K562 (cell line): Measurements from ENCODE around the gene CFAP20. TPM values are rescaled to one million over a fixed set of nuclear protein-coding genes. Genes with fewer than 3 reads are reported as not detected.

ENCODE experiments used
- ARID4B ChIP-seq: sonication (generic); formaldehyde crosslinking; IDR thresholded peaks from 2 replicates; pipeline ENCODE4 v1.8.0; 2022; ENCODE audit warnings: mild to moderate bottlenecking, missing genetic modification reagents
- C11orf30 ChIP-seq: fragments of 450-650 bp; IDR thresholded peaks from 2 replicates; pipeline ENCODE4 v1.6.1; 2016; ENCODE audit warnings: low read depth, mild to moderate bottlenecking
- CHD2 ChIP-seq: IDR thresholded peaks from 2 replicates; pipeline ENCODE4 v1.6.1; 2011; ENCODE audit warnings: low read depth, low read length
- COPS2 ChIP-seq: fragments of 450-650 bp; conservative IDR thresholded peaks from 2 replicates; pipeline ENCODE4 v1.6.1; 2016; ENCODE audit warnings: mild to moderate bottlenecking, moderate library complexity
- FOXA1 ChIP-seq: fragments of 450-650 bp; IDR thresholded peaks from 2 replicates; pipeline ENCODE4 v1.6.1; 2016; ENCODE audit warnings: mild to moderate bottlenecking, borderline replicate concordance
- HEY1 ChIP-seq: fragments of 250-450 bp; sonication (Bioruptor Pico); IDR thresholded peaks from 2 replicates; pipeline ENCODE4 v1.5.0; 2020; ENCODE audit warnings: mild to moderate bottlenecking, moderate library complexity, borderline replicate concordance
- IRF9 ChIP-seq: fragments of 450-650 bp; IDR thresholded peaks from 2 replicates; pipeline ENCODE4 v1.6.1; 2016; ENCODE audit warnings: missing biosample characterization, missing genetic modification characterization
- MBD2 ChIP-seq: sonication (generic); IDR thresholded peaks from 2 replicates; pipeline ENCODE4 v1.6.1; 2016; ENCODE audit warnings: low read depth, borderline replicate concordance
- MTA1 ChIP-seq: fragments of 450-650 bp; IDR thresholded peaks from 2 replicates; pipeline ENCODE4 v1.6.1; 2017; ENCODE audit warnings: borderline replicate concordance
- MXI1 ChIP-seq: IDR thresholded peaks from 2 replicates; pipeline ENCODE4 v1.6.1; 2011; ENCODE audit warnings: low read depth, mild to moderate bottlenecking, improper control_type of control experiment, low read length
- NFE2L1 ChIP-seq: fragments of 450-650 bp; IDR thresholded peaks from 2 replicates; pipeline ENCODE4 v1.6.1; 2016; ENCODE audit warnings: missing genetic modification characterization, low read depth, mild to moderate bottlenecking, missing compliant biosample characterization, moderate library complexity, borderline replicate concordance
- NFIC ChIP-seq: fragments of 450-650 bp; IDR thresholded peaks from 2 replicates; pipeline ENCODE4 v1.6.1; 2017; ENCODE audit warnings: mild to moderate bottlenecking, inconsistent platforms
- POLR2AphosphoS5 ChIP-seq: IDR thresholded peaks from 2 replicates; pipeline ENCODE4 v1.6.1; 2011; ENCODE audit warnings: mild to moderate bottlenecking, low read depth, low read length, moderate library complexity; ENCODE audit not compliant: control insufficient read depth, insufficient read depth
- POLR3G ChIP-seq: IDR thresholded peaks from 2 replicates; pipeline ENCODE4 v1.6.1; 2011; ENCODE audit not compliant: insufficient read length, insufficient replicate concordance; ENCODE audit errors: extremely low read depth
- TAL1 ChIP-seq: fragments of 450-650 bp; IDR thresholded peaks from 2 replicates; pipeline ENCODE4 v1.6.1; 2016; ENCODE audit warnings: mild to moderate bottlenecking
- TEAD4 ChIP-seq, 2 experiments: sonication (generic) in 1 of 2; formaldehyde crosslinking in 1 of 2; IDR thresholded peaks; 2 replicates each; pipeline versions ENCODE4 v1.6.1 to v1.8.0; 2012 to 2022; ENCODE audit warnings: borderline replicate concordance in 1 of 2, inconsistent platforms in 1 of 2, low read length in 1 of 2, mild to moderate bottlenecking in 1 of 2, missing genetic modification reagents in 1 of 2
- THRAP3 ChIP-seq: fragments of 450-650 bp; IDR thresholded peaks from 2 replicates; pipeline ENCODE4 v1.6.1; 2016; ENCODE audit warnings: mild to moderate bottlenecking, inconsistent platforms, borderline replicate concordance
- ZNF184 ChIP-seq: sonication (generic); formaldehyde crosslinking; IDR thresholded peaks from 2 replicates; pipeline ENCODE4 v1.5.0; 2020; ENCODE audit warnings: missing genetic modification reagents
- ZNF263 ChIP-seq: sonication (generic); formaldehyde crosslinking; IDR thresholded peaks from 2 replicates; pipeline ENCODE4 v1.8.0; 2022; ENCODE audit warnings: mild to moderate bottlenecking, missing genetic modification reagents, borderline replicate concordance
- ZNF316 ChIP-seq: fragments of 450-650 bp; IDR thresholded peaks from 2 replicates; pipeline ENCODE4 v1.6.1; 2016
- polyA plus RNA-seq, 8 experiments: library from polyadenylated mRNA; depleted of rRNA in 4 of 8; stranded (reverse) in 5 of 8; unstranded in 3 of 8; fragments of >200 nt; fragmentation: Nextera tagmentation in 2 of 8; fragmentation: Illumina TruSeq in 1 of 8; extraction: Ambion mirVana in 2 of 8; extraction: Trizol in 1 of 8; gene quantifications; 2 replicates each; pipeline versions ENCODE4 v1.2.1 to v1.2.3, GENCODE V29; 2011 to 2014; ENCODE audit warnings: inconsistent platforms in 1 of 8, missing spikeins in 1 of 8
- total RNA-seq, 7 experiments: library from RNA; depleted of rRNA in 6 of 7; stranded (reverse); fragments of >200 nt in 6 of 7; fragmentation: Illumina TruSeq in 2 of 7; extraction: Trizol in 2 of 7; gene quantifications; 2 replicates each; pipeline versions ENCODE4 v1.2.1 to v1.2.3, GENCODE V29; 2011 to 2021; ENCODE audit warnings: low replicate concordance in 1 of 7
- TF ChIP-seq, protein P1 (sequence below): IDR thresholded peaks from 2 replicates; pipeline ENCODE4 v1.6.1; 2011; ENCODE audit warnings: borderline replicate concordance, low read depth, mild to moderate bottlenecking, moderate library complexity, low read length; ENCODE audit not compliant: insufficient read depth, poor library complexity, severe bottlenecking

CFAP20 gene
- total and polyA plus RNA-seq, 9 of the 15 experiments (the other 6 are each of a cell fraction or from before 2014, with no cell fraction given) = 20.5 to 90.5 (median 75.3) TPM

DNA sequence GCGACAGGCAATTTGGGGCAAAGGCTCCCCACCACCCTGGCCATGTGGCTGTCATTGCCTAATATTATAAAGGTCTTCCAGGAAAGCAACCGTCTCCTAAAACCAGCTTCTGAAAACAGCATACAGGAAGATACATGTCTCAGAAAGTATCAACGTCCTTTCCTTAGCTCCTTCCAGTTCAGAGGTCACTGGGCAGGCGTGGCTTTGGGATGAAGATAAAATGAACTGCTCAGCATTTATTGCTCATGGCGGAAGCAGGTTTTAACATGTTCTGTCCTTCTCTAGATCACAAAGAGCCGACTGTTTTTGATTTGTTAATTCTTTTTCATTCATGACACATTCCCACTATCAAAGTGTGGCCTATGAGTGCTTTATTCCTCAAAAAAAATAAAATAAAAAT lies 8.0 kb downstream of the CFAP20 start (continued):
- TF ChIP-seq FOXA1 (no peak), THRAP3 (no peak), NFE2L1 (tag) (no peak), ARID4B (CRISPR knock-in tag) (no peak), POLR2AphosphoS5 (peak; percentile 38; the same call in 1 of the 2 replicates), COPS2 (no peak), CHD2 (no peak), TEAD4 (IDR thresholded peaks at IDR 0.05; ENCODE audit: low read length) (peak; percentile 29; the same call in 1 of the 2 replicates), TEAD4 (CRISPR knock-in tag; IDR thresholded peaks at IDR 0.05; ENCODE audit: borderline replicate concordance) (no peak), NFIC (peak; percentile 20; the same call in 1 of the 2 replicates), MBD2 (no peak), MXI1 (0 out of 2 replicates have a peak, but pooled peaks have one; percentile 45), HEY1 (no peak), ZNF184 (CRISPR knock-in tag) (no peak), IRF9 (tag) (no peak), TAL1 (peak; percentile 57; the same call in 1 of the 2 replicates), POLR3G (no peak), C11orf30 (peak; percentile 96), ZNF316 (peak; percentile 99), MTA1 (no peak), ZNF263 (CRISPR knock-in tag) (no peak)
- TF ChIP-seq, protein P1, sequence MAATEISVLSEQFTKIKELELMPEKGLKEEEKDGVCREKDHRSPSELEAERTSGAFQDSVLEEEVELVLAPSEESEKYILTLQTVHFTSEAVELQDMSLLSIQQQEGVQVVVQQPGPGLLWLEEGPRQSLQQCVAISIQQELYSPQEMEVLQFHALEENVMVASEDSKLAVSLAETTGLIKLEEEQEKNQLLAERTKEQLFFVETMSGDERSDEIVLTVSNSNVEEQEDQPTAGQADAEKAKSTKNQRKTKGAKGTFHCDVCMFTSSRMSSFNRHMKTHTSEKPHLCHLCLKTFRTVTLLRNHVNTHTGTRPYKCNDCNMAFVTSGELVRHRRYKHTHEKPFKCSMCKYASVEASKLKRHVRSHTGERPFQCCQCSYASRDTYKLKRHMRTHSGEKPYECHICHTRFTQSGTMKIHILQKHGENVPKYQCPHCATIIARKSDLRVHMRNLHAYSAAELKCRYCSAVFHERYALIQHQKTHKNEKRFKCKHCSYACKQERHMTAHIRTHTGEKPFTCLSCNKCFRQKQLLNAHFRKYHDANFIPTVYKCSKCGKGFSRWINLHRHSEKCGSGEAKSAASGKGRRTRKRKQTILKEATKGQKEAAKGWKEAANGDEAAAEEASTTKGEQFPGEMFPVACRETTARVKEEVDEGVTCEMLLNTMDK = no peak
